ENCODE data around the gene AMELY.
"Not testable (repeated sequence)": the region's sequence is repeated elsewhere in the genome, so short reads cannot be mapped to it uniquely, and the experiment has no call there.

The AMELY gene

DNA sequence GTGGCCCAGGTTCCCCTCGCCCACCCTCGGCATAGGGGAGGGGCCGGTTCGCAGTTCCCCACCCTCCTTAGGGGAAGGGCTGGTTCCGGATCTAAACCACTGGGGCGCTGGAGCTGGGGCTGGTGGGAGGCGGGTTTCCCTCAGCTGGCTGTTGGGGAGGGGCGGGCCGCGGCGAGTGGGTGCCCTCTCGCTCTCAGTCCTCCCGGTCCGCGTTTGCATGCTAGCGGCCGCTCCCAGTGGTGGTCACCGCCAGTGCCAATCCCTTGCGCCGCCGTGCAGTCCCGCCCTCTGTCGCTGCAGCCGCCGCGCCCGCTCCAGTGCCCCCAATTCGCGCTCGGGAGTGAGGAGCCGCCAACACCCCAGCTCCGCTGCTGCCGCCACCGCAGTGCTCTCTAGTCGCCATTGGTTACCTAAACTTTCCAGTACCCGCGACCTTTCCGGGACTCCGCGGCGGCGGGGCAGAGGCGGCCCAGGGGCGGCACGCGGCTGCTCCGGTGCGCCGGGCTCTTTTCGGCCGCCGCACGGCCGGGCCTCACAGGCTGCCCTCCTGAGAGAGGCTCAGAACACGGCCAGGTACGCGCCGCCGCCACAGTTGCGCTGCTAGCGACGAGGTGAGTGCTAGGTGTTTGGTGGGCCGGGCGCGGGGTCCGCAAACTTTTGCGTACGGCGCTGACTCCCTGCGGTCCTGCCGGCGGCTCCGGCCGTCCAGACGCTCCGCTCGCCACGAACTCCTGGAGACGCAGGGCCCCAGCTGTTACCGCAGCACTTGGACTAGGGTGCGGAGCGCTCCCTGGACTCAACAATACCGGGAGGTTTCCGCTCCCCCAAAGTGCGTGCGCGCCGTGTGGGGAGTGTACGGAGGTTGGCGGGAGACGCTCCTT lies 940 bp downstream of the AMELY start, which contains the start of gene TBL1Y:
TSS of gene TBL1Y (plus strand) at position 326 of the 881 bp plus-strand sequence. CDS start 114,388 bp downstream, outside the sequence.
- Histone ChIP-seq H3K9me3 (ENCODE audit: control insufficient read depth, insufficient read depth, low read length) (no peaks in the 10 kb centered on the region), H3K36me3 (ENCODE audit: control insufficient read depth, low read length) (no peaks in the 10 kb centered on the region), H3K27me3 (ENCODE audit: control insufficient read depth, low read length) (no peaks in the 10 kb centered on the region), H3K27ac (ENCODE audit: low read depth, low read length) (no peak within 1 kb of the TSS), H3F3A (ENCODE audit: control insufficient read depth, insufficient read depth) (no peaks in the 10 kb centered on the region), H3K79me2 (ENCODE audit: control insufficient read depth, low read length) (no peaks in the 10 kb centered on the region), H3K4me1 (ENCODE audit: control insufficient read depth, low read length) (no peaks in the 10 kb centered on the region), H3K9me2 (replicated peaks; ENCODE audit: control insufficient read depth, low read length) (no peaks in the 10 kb centered on the region), H3K4me3 (ENCODE audit: low read length) (no peak within 1 kb of the TSS), H3K4me2 (ENCODE audit: low read length) (no peak within 1 kb of the TSS), H4K20me1 (ENCODE audit: control insufficient read depth, insufficient read depth, low read depth, low read length) (no peaks in the 10 kb centered on the region)
- TF ChIP-seq, protein P1, sequence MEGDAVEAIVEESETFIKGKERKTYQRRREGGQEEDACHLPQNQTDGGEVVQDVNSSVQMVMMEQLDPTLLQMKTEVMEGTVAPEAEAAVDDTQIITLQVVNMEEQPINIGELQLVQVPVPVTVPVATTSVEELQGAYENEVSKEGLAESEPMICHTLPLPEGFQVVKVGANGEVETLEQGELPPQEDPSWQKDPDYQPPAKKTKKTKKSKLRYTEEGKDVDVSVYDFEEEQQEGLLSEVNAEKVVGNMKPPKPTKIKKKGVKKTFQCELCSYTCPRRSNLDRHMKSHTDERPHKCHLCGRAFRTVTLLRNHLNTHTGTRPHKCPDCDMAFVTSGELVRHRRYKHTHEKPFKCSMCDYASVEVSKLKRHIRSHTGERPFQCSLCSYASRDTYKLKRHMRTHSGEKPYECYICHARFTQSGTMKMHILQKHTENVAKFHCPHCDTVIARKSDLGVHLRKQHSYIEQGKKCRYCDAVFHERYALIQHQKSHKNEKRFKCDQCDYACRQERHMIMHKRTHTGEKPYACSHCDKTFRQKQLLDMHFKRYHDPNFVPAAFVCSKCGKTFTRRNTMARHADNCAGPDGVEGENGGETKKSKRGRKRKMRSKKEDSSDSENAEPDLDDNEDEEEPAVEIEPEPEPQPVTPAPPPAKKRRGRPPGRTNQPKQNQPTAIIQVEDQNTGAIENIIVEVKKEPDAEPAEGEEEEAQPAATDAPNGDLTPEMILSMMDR (IDR thresholded peaks at IDR 0.05; ENCODE audit: low read depth, low read length, poor library complexity, severe bottlenecking), result no peak
- no peak for TF ChIP-seq EZH2phosphoT487 (IDR thresholded peaks at IDR 0.05; ENCODE audit: borderline replicate concordance, low read length)

DNA sequence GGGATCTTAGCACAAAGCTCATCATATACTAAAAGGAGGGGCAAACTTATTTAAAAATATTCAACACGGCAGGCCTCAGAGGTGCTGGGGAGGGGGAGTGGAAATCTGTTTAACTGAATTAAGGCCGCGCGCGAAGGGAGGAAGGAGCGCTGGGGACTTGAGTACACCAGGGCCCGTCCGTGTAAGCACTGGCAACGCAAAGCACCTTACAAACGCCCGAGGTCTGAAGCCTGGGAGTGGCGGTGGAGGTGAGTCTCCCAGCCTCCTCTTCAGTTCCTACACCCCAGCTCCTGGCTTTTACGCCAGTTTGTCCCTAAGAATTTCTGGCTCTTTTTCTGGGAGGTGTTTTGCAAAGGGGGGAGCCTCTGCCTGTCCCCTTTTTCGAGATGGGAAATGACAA lies 1.7 kb downstream of the AMELY start:
- Histone ChIP-seq H3K4me3 (ENCODE audit: low read length) (no peak overlapping the region), H3K9me3 (ENCODE audit: control insufficient read depth, insufficient read depth, low read length) (no peaks in the 10 kb centered on the region), H3F3A (ENCODE audit: control insufficient read depth, insufficient read depth) (no peaks in the 10 kb centered on the region), H3K27me3 (ENCODE audit: control insufficient read depth, low read length) (no peaks in the 10 kb centered on the region), H4K20me1 (ENCODE audit: control insufficient read depth, insufficient read depth, low read depth, low read length) (no peaks in the 10 kb centered on the region), H3K9me2 (replicated peaks; ENCODE audit: control insufficient read depth, low read length) (no peaks in the 10 kb centered on the region), H3K27ac (ENCODE audit: low read depth, low read length) (no peak overlapping the region), H3K4me1 (ENCODE audit: control insufficient read depth, low read length) (no peaks in the 10 kb centered on the region), H3K36me3 (ENCODE audit: control insufficient read depth, low read length) (no peaks in the 10 kb centered on the region), H3K79me2 (ENCODE audit: control insufficient read depth, low read length) (no peaks in the 10 kb centered on the region), H3K4me2 (ENCODE audit: low read length) (no peak overlapping the region)
- TF ChIP-seq, protein P1 (IDR thresholded peaks at IDR 0.05; ENCODE audit: low read depth, low read length, poor library complexity, severe bottlenecking), result no peak

DNA sequence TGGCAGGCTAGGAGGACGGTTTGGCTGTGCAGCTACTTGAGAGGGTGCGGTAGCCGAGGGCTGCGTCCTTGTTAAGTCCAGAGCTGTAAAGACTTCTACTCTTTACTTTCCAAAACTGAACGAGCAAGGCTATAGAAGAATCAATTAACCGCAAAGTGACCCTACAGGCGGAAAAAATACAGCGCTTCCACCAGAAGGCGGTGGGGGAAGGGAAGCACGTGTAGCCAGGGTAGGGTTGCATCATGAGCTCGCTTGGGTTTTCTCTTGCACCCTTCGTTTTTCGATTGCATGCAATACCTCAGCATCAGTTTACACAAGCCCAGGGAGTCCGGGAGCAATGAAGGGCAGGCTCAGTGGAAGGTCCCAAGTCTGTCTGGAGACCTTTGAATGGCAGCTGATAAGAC lies 2.4 kb downstream of the AMELY start:
- no peak overlapping the region for H3K4me3 ChIP-seq (ENCODE audit: low read length)
- H3K9me3 ChIP-seq (ENCODE audit: control insufficient read depth, insufficient read depth, low read length), result no peaks in the 10 kb centered on the region
- TF ChIP-seq, protein P1 (IDR thresholded peaks at IDR 0.05; ENCODE audit: low read depth, low read length, poor library complexity, severe bottlenecking), result no peak
- no peak for TF ChIP-seq EZH2phosphoT487 (IDR thresholded peaks at IDR 0.05; ENCODE audit: borderline replicate concordance, low read length)
- H3K36me3 ChIP-seq (ENCODE audit: control insufficient read depth, low read length), result no peaks in the 10 kb centered on the region
- H3K9me2 ChIP-seq (replicated peaks; ENCODE audit: control insufficient read depth, low read length), result no peaks in the 10 kb centered on the region
- no peaks in the 10 kb centered on the region for H3K79me2 ChIP-seq (ENCODE audit: control insufficient read depth, low read length)
- H3K4me2 ChIP-seq (ENCODE audit: low read length), result peak overlapping the region; percentile 0; the same call in 1 of the 2 replicates
- no peaks in the 10 kb centered on the region for H3F3A ChIP-seq (ENCODE audit: control insufficient read depth, insufficient read depth)
- no peak overlapping the region for H3K27ac ChIP-seq (ENCODE audit: low read depth, low read length)
- no peaks in the 10 kb centered on the region for H3K4me1 ChIP-seq (ENCODE audit: control insufficient read depth, low read length)
- H3K27me3 ChIP-seq (ENCODE audit: control insufficient read depth, low read length), result no peaks in the 10 kb centered on the region
- H4K20me1 ChIP-seq (ENCODE audit: control insufficient read depth, insufficient read depth, low read depth, low read length), result no peaks in the 10 kb centered on the region

DNA sequence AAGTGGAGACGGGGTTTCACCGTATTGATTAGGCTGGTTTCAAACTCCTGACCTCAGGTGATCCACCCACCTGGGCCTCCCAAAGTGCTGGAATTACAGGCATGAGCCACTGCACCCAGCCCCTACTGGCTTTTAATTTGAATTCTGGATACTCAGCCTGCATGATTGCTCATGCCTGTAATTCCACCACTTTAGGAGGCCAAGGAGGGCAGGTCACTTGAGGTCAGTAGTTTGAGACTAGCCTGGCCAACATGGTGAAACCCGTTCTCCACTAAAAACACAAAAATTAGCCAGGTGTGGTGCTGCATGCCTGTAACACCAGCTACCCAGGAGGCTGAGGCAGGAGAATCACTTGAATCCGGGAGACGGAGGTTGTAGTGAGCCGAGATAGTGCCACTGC lies 3.5 kb downstream of the AMELY start:
- H3K4me2 ChIP-seq (ENCODE audit: low read length); H3F3A ChIP-seq (ENCODE audit: control insufficient read depth, insufficient read depth); H3K36me3 ChIP-seq (ENCODE audit: control insufficient read depth, low read length); H3K4me3 ChIP-seq (ENCODE audit: low read length); H3K9me2 ChIP-seq (replicated peaks; ENCODE audit: control insufficient read depth, low read length); H3K79me2 ChIP-seq (ENCODE audit: control insufficient read depth, low read length); H3K4me1 ChIP-seq (ENCODE audit: control insufficient read depth, low read length); H3K9me3 ChIP-seq (ENCODE audit: control insufficient read depth, insufficient read depth, low read length); H3K27me3 ChIP-seq (ENCODE audit: control insufficient read depth, low read length); H3K27ac ChIP-seq (ENCODE audit: low read depth, low read length); H4K20me1 ChIP-seq (ENCODE audit: control insufficient read depth, insufficient read depth, low read depth, low read length): not testable (repeated sequence)

All from DOHH2 (cell line).